PC-3 (cell line): Measurements from ENCODE around the gene RHOJ. TPM values are rescaled to one million over a fixed set of nuclear protein-coding genes. Genes with fewer than 3 reads are reported as not detected.

Experiments used
- ATAC-seq: fragments of 200-7000 bp; cut with Tn5 transposase; 2 replicates; pipeline ENCODE4 v1.9.1; 2020; ENCODE audit warnings: mild to moderate bottlenecking, moderate library complexity
- BruUV-seq: library from RNA; stranded (reverse); fragments of 400-500 nt; replicated peaks from 2 replicates; lab custom pipeline; 2021; lab: Mats Ljungman, UMichigan
- CTCF ChIA-PET: fragments of 300-600 bp; sonication (Branson Sonifier 250); formaldehyde crosslinking; loops from one replicate; lab custom pipeline; 2022; ENCODE audit warnings: antibody characterized with exemption; lab: Charles Lee
- POLR2A ChIA-PET: fragments of 300-600 bp; sonication (Branson Sonifier 250); formaldehyde crosslinking; loops from one replicate; lab custom pipeline; 2022; ENCODE audit warnings: antibody characterized with exemption; ENCODE audit not compliant: unreplicated experiment; lab: Charles Lee
- DNase-seq: peaks from one replicate; pipeline ENCODE4 v3.0.0-alpha.2; 2015
- H2AFZ ChIP-seq: fragments of 300-600 bp; sonication (generic); 2 replicates; pipeline ENCODE4 v1.6.0; 2016; ENCODE audit warnings: antibody characterized with exemption, low read length
- H3F3A ChIP-seq: fragments of 300-600 bp; sonication (generic); one replicate; pipeline ENCODE4 v1.6.0; 2017; ENCODE audit warnings: antibody characterized with exemption, low read length, control low read depth, mild to moderate bottlenecking; ENCODE audit not compliant: unreplicated experiment
- H3K27ac ChIP-seq: fragments of 300-600 bp; sonication (generic); 2 replicates; pipeline ENCODE4 v1.5.1; 2016; ENCODE audit warnings: mild to moderate bottlenecking, low read length
- H3K27me3 ChIP-seq: fragments of 300-600 bp; sonication (generic); 2 replicates; pipeline ENCODE4 v1.6.1; 2016; ENCODE audit warnings: low read length, mixed read lengths
- H3K36me3 ChIP-seq: fragments of 300-600 bp; sonication (generic); 2 replicates; pipeline ENCODE4 v1.6.1; 2016; ENCODE audit warnings: low read depth, mixed run types, low read length, mixed read lengths
- H3K4me1 ChIP-seq: fragments of 300-600 bp; sonication (generic); 2 replicates; pipeline ENCODE4 v1.5.1; 2016; ENCODE audit warnings: low read length; ENCODE audit not compliant: insufficient read depth
- H3K4me2 ChIP-seq: fragments of 300-600 bp; sonication (generic); 2 replicates; pipeline ENCODE4 v1.6.0; 2016; ENCODE audit warnings: low read length
- H3K4me3 ChIP-seq: fragments of 300-600 bp; sonication (generic); 2 replicates; pipeline ENCODE4 v1.5.1; 2016; ENCODE audit warnings: mild to moderate bottlenecking, low read length, mixed read lengths
- H3K79me2 ChIP-seq: fragments of 300-600 bp; sonication (generic); 2 replicates; pipeline ENCODE4 v1.6.1; 2017; ENCODE audit warnings: low read length, mixed read lengths
- H3K9ac ChIP-seq: fragments of 300-600 bp; sonication (generic); 2 replicates; pipeline ENCODE4 v1.6.0; 2016; ENCODE audit warnings: mild to moderate bottlenecking, low read length
- H3K9me2 ChIP-seq: fragments of 300-600 bp; sonication (generic); replicated peaks from 2 replicates; pipeline ENCODE4 v1.6.1; 2016; ENCODE audit warnings: mixed run types, low read length, mixed read lengths
- H3K9me3 ChIP-seq: fragments of 300-600 bp; sonication (generic); 2 replicates; pipeline ENCODE4 v1.6.1; 2016; ENCODE audit warnings: low read length, mixed read lengths
- H4K20me1 ChIP-seq: fragments of 300-600 bp; sonication (generic); 2 replicates; pipeline ENCODE4 v1.6.1; 2016; ENCODE audit warnings: low read length, mixed read lengths
- CTCF ChIP-seq: fragments of 300-600 bp; sonication (generic); conservative IDR thresholded peaks from 2 replicates; pipeline ENCODE4 v1.5.1; 2017; ENCODE audit warnings: antibody characterized with exemption, low read depth, mild to moderate bottlenecking, low read length
- EZH2 ChIP-seq: fragments of 300-600 bp; sonication (generic); IDR thresholded peaks from one replicate; pipeline ENCODE4 v1.6.1; 2017; ENCODE audit warnings: antibody characterized with exemption, mild to moderate bottlenecking, low read length; ENCODE audit not compliant: unreplicated experiment
- EZH2phosphoT487 ChIP-seq: fragments of 300-600 bp; sonication (generic); IDR thresholded peaks from 2 replicates; pipeline ENCODE4 v1.6.1; 2018; ENCODE audit warnings: mild to moderate bottlenecking, antibody characterized with exemption, low read length, borderline replicate concordance
- intact Hi-C: fragments of 100-400 bp; cut with micrococcal nuclease; formaldehyde crosslinking; loops from 2 replicates; pipeline ENCODE4 v1.9.0; 2023
- total RNA-seq: library from RNA; depleted of rRNA; stranded (reverse); fragments of >200 nt; gene quantifications from 2 replicates; pipeline ENCODE4 v1.2.3, GENCODE V29; 2014

RHOJ gene
- total RNA-seq, 1 experiment from 2014 or later, result not detected

DNA sequence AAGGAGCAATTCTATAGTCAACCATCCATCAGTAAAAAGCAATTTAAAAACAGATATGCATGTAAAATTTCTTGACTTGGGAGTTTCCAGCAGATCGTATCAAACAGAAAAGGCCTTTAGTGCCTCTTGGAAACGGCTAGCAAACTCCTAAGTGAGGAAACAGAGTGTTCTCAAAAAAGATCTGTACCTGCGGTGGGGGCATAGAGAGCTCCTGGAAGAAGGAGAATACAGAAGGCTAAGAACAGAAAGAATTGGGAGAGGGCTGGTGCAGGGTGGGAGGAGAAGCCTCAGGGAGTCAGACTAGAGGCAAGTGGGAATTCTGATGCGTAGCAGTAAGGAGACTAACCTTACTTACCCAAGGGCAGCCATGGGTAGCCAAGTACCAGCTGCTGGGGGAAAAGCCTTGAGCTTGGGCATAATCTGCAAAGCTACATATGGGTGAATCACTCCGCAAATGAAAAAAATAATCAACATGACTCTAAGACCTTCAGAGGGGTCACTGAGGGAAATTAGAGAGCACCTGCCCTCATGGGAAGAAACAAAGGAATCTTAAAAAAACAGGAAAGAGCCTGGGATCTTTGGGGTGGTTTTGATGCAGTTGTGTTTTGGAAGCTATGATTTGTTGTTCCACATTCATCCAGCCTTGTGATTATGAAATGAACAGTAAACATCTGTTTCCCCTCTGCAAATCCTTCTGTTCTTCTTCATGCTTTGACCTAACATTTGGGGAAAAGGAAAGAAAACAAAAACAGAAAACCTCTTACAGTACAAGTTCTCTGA lies 10.4 kb downstream of the RHOJ start:
- H3K9me3 ChIP-seq, result peaks cover 3% of the 10 kb centered on the region; the same call in 1 of the 2 replicates
- peaks cover 38% of the 10 kb centered on the region for H3K27me3 ChIP-seq
- H3K27ac ChIP-seq, result no peak overlapping the region
- H3K4me1 ChIP-seq, result no peaks in the 10 kb centered on the region
- H3K79me2 ChIP-seq, result no peaks in the 10 kb centered on the region
- intact Hi-C loops, result no loop called here
- TF ChIP-seq CTCF, result no peak
- no peak for TF ChIP-seq EZH2phosphoT487
- DNase-seq (no peak), ATAC-seq (no peak)
- H3K9ac ChIP-seq, result no peak overlapping the region
- POLR2A ChIA-PET, result no interaction called here
- CTCF ChIA-PET, result no interaction called here
- BruUV-seq, result no TSS peak
- no peaks in the 10 kb centered on the region for H3F3A ChIP-seq
- H3K36me3 ChIP-seq, result no peaks in the 10 kb centered on the region
- no peak overlapping the region for H2AFZ ChIP-seq
- no peaks in the 10 kb centered on the region for H4K20me1 ChIP-seq
- H3K4me2 ChIP-seq, result no peak overlapping the region
- H3K9me2 ChIP-seq, result no peaks in the 10 kb centered on the region
- no peak overlapping the region for H3K4me3 ChIP-seq

- no peaks in the 10 kb centered on the region for H3K9me3 ChIP-seq
- no peak overlapping the region for H3K9ac ChIP-seq
- no peak overlapping the region for H3K27ac ChIP-seq
- no peaks in the 10 kb centered on the region for H3K4me1 ChIP-seq
- H3K4me2 ChIP-seq, result no peak overlapping the region
- intact Hi-C loops, result no loop called here
- H3K9me2 ChIP-seq, result no peaks in the 10 kb centered on the region
- H4K20me1 ChIP-seq, result no peaks in the 10 kb centered on the region
- no peak overlapping the region for H3K4me3 ChIP-seq
- TF ChIP-seq EZH2 (no peak), CTCF (no peak), EZH2phosphoT487 (no peak)
- BruUV-seq, result no TSS peak
- no peak for DNase-seq
- POLR2A ChIA-PET, result no interaction called here
- no peaks in the 10 kb centered on the region for H3K36me3 ChIP-seq
- H2AFZ ChIP-seq, result no peak overlapping the region
- no peaks in the 10 kb centered on the region for H3K79me2 ChIP-seq
- H3K27me3 ChIP-seq, result peaks cover 63% of the 10 kb centered on the region
- CTCF ChIA-PET, result no interaction called here
- no peaks in the 10 kb centered on the region for H3F3A ChIP-seq
- ATAC-seq, result no peak
Measured at GRCh38 chr14:63220526-63220925, 16.3 kb downstream of the RHOJ start.

GRCh38 chr14:63223596-63223995 lies 19.4 kb downstream of the RHOJ start:
- H3K79me2 ChIP-seq, result no peaks in the 10 kb centered on the region
- H4K20me1 ChIP-seq, result no peaks in the 10 kb centered on the region
- CTCF ChIA-PET, result no interaction called here
- H3K9me3 ChIP-seq, result no peaks in the 10 kb centered on the region
- H3K9ac ChIP-seq, result no peak overlapping the region
- no peak overlapping the region for H2AFZ ChIP-seq
- no TSS peak for BruUV-seq
- no peaks in the 10 kb centered on the region for H3K9me2 ChIP-seq
- H3K36me3 ChIP-seq, result no peaks in the 10 kb centered on the region
- DNase-seq (no peak), ATAC-seq (no peak)
- TF ChIP-seq EZH2 (no peak), CTCF (no peak), EZH2phosphoT487 (no peak)
- POLR2A ChIA-PET, result no interaction called here
- peaks cover 65% of the 10 kb centered on the region for H3K27me3 ChIP-seq
- no peaks in the 10 kb centered on the region for H3F3A ChIP-seq
- H3K4me3 ChIP-seq, result no peak overlapping the region
- intact Hi-C loops, result no loop called here
- no peak overlapping the region for H3K27ac ChIP-seq
- no peaks in the 10 kb centered on the region for H3K4me1 ChIP-seq
- no peak overlapping the region for H3K4me2 ChIP-seq
